Trophoblast cell (in vitro differentiated cells and primary cell): ENCODE data around the gene PADI4.

Experiments used
- DNase-seq, 2 donors: peaks; one replicate each; pipeline ENCODE4 v3.0.0-alpha.2; 2016
- H2AFZ ChIP-seq: 2 replicates; pipeline ENCODE4 v1.6.1; 2013; ENCODE audit warnings: low read length, moderate library complexity, mild to moderate bottlenecking; ENCODE audit not compliant: insufficient read depth, poor library complexity
- H2AK5ac ChIP-seq: 2 replicates; pipeline ENCODE4 v1.6.1; 2013; ENCODE audit warnings: mild to moderate bottlenecking, low read length
- H2BK120ac ChIP-seq: 2 replicates; pipeline ENCODE4 v1.6.1; 2013; ENCODE audit warnings: low read length, mild to moderate bottlenecking, moderate library complexity; ENCODE audit not compliant: insufficient read depth, poor library complexity
- H2BK12ac ChIP-seq: 2 replicates; pipeline ENCODE4 v1.6.1; 2013; ENCODE audit warnings: mild to moderate bottlenecking, low read length, moderate library complexity
- H2BK5ac ChIP-seq: 2 replicates; pipeline ENCODE4 v1.6.1; 2013; ENCODE audit warnings: low read length, low read depth, moderate library complexity, mild to moderate bottlenecking; ENCODE audit not compliant: poor library complexity
- H3K14ac ChIP-seq: 2 replicates; pipeline ENCODE4 v1.6.1; 2013; ENCODE audit warnings: mild to moderate bottlenecking, low read length
- H3K18ac ChIP-seq: 2 replicates; pipeline ENCODE4 v1.6.1; 2013; ENCODE audit warnings: mild to moderate bottlenecking, low read length
- H3K23ac ChIP-seq: 2 replicates; pipeline ENCODE4 v1.6.1; 2013; ENCODE audit warnings: low read length
- H3K27ac ChIP-seq: 2 replicates; pipeline ENCODE4 v1.5.1; 2013; ENCODE audit warnings: low read depth, mild to moderate bottlenecking, inconsistent platforms, low read length, moderate library complexity
- H3K27me3 ChIP-seq: 2 replicates; pipeline ENCODE4 v1.6.1; 2013; ENCODE audit warnings: inconsistent platforms, mild to moderate bottlenecking, low read length, moderate library complexity; ENCODE audit not compliant: insufficient read depth
- H3K36me3 ChIP-seq, 2 experiments: 1 replicate in 1 of 2; 2 replicates in 1 of 2; pipeline ENCODE4 v1.6.1; 2013; ENCODE audit warnings: low read length in 2 of 2, mild to moderate bottlenecking in 2 of 2, moderate library complexity in 1 of 2; ENCODE audit not compliant: insufficient read depth in 2 of 2, control insufficient read depth in 1 of 2
- H3K4ac ChIP-seq: 2 replicates; pipeline ENCODE4 v1.6.1; 2013; ENCODE audit warnings: low read depth, mild to moderate bottlenecking, low read length, moderate library complexity
- H3K4me1 ChIP-seq, 2 experiments: 1 replicate in 1 of 2; 2 replicates in 1 of 2; pipeline ENCODE4 v1.6.1; 2013; ENCODE audit warnings: low read length in 2 of 2, mild to moderate bottlenecking in 2 of 2, moderate library complexity in 1 of 2; ENCODE audit not compliant: insufficient read depth in 2 of 2, control insufficient read depth in 1 of 2
- H3K4me2 ChIP-seq: 2 replicates; pipeline ENCODE4 v1.6.1; 2013; ENCODE audit warnings: inconsistent platforms, mild to moderate bottlenecking, low read length, moderate library complexity
- H3K4me3 ChIP-seq: 2 replicates; pipeline ENCODE4 v1.5.1; 2013; ENCODE audit warnings: mild to moderate bottlenecking, low read depth, low read length, inconsistent platforms
- H3K79me1 ChIP-seq: one replicate; pipeline ENCODE4 v1.6.1; 2013; ENCODE audit warnings: low read length
- H3K79me2 ChIP-seq: 2 replicates; pipeline ENCODE4 v1.6.1; 2013; ENCODE audit warnings: low read length, mild to moderate bottlenecking; ENCODE audit not compliant: control insufficient read depth, insufficient read depth, poor library complexity
- H3K9ac ChIP-seq: 2 replicates; pipeline ENCODE4 v1.6.1; 2013; ENCODE audit warnings: mild to moderate bottlenecking, low read length
- H3K9me3 ChIP-seq: 2 replicates; pipeline ENCODE4 v1.6.1; 2013; ENCODE audit warnings: low read depth, mild to moderate bottlenecking, control low read depth, inconsistent platforms, low read length; ENCODE audit not compliant: insufficient read depth
- H4K12ac ChIP-seq: 2 replicates; pipeline ENCODE4 v1.6.1; 2013; ENCODE audit warnings: low read depth, mild to moderate bottlenecking, low read length, moderate library complexity
- H4K8ac ChIP-seq: 2 replicates; pipeline ENCODE4 v1.6.1; 2013; ENCODE audit warnings: low read depth, mild to moderate bottlenecking, low read length, moderate library complexity
- H4K91ac ChIP-seq: one replicate; pipeline ENCODE4 v1.6.1; 2013; ENCODE audit warnings: low read depth, mild to moderate bottlenecking, low read length, moderate library complexity
- WGBS: extraction: QIAGEN DNeasy Blood & Tissue Kit; methylation state at CpG from one replicate; pipeline ENCODE4 v1.1.7; 2013; ENCODE audit warnings: missing lambda C conversion rate; ENCODE audit not compliant: insufficient read length, insufficient coverage; ENCODE audit errors: extremely low coverage; 5-methylcytosine and 5-hydroxymethylcytosine counted together

The PADI4 gene

DNA sequence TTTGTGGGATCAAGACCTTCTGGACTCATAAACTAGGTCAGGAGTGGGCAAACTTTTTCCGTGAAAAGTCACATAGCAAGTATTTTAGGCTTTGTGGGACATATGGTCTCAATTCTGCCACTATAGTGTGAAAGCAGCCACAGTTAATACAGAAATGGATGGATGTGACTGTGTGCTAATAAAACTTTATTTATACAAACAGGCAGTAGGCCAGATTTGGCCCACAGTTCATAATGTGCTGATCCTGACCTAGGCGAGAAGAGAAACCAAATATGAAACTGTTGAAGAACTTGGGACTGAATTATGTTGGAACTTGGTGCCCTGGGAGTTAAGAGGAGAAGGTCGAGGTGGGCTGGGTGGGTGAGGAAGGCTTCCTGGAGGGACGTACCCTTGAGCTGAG, 42.0 kb upstream of the PADI4 start:
- no peak overlapping the region for H2BK5ac ChIP-seq
- H3K9me3 ChIP-seq = no peaks in the 10 kb centered on the region
- no peak overlapping the region for H4K8ac ChIP-seq
- H3K4me2 ChIP-seq = no peak overlapping the region
- no peak overlapping the region for H3K4ac ChIP-seq
- H3K27ac ChIP-seq = no peak overlapping the region
- H2AFZ ChIP-seq = no peak overlapping the region
- H3K9ac ChIP-seq = no peak overlapping the region
- H3K36me3 ChIP-seq = no peaks in the 10 kb centered on the region
- H3K4me1 ChIP-seq = peaks cover 0 to 4% of the 10 kb centered on the region in 2 experiments
- no peak overlapping the region for H4K12ac ChIP-seq
- DNase-seq = no peak
- no peaks in the 10 kb centered on the region for H3K79me2 ChIP-seq
- no peak overlapping the region for H4K91ac ChIP-seq
- H3K4me3 ChIP-seq = no peak overlapping the region
- H3K79me1 ChIP-seq = no peaks in the 10 kb centered on the region
- WGBS = no CpG with 5 or more reads among the region's 4 CpGs
- no peak overlapping the region for H3K14ac ChIP-seq
- no peak overlapping the region for H2BK120ac ChIP-seq
- no peak overlapping the region for H2BK12ac ChIP-seq
- H3K18ac ChIP-seq = no peak overlapping the region
- no peak overlapping the region for H2AK5ac ChIP-seq
- no peak overlapping the region for H3K23ac ChIP-seq
- no peaks in the 10 kb centered on the region for H3K27me3 ChIP-seq

DNA sequence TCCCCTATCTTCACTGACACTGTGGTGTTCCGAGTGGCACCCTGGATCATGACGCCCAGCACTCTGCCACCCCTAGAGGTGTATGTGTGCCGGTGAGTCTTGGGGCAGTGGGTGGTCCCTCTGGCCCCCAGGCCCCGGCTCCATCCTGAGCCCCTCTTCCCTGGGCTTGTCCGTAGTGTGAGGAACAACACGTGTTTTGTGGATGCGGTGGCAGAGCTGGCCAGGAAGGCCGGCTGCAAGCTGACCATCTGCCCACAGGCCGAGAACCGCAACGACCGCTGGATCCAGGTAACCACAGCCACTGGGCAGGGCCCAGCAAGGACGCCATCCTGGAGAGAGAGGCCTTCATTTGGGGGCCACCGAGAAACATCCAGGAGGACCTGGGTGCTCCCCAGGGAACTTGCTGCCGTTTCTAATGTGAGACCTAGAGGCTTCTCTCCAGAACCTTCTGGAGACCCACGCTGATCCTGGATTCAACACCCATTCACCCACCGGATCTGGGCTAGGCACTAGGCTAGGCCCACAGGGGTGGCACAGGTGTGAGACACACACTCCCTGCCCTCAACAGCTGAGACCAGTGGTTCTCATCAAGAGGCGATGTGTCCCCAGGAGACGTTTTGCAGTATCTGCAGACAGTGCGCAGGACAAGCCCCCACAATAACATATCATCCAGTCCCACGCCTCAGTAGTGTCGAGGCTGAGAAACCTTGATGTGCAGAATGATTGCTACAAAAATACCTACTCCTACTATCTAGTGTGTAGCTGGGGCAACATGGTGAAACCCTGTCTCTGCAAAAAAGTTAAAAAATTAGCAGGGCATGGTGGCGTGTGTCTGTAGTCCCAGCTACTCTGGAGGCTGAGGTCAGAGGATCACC, 36.9 kb upstream of the PADI4 start:
- Histone ChIP-seq H3K4me1 (no peaks in the 10 kb centered on the region), H4K12ac (no peak overlapping the region), H3K36me3 (no peaks in the 10 kb centered on the region), H3K27ac (no peak overlapping the region), H3K9ac (no peak overlapping the region), H3K4me2 (no peak overlapping the region), H4K91ac (no peak overlapping the region), H4K8ac (no peak overlapping the region), H2AFZ (no peak overlapping the region), H3K18ac (no peak overlapping the region), H3K4ac (no peak overlapping the region), H3K4me3 (no peak overlapping the region), H3K79me1 (no peaks in the 10 kb centered on the region), H3K27me3 (no peaks in the 10 kb centered on the region), H2BK12ac (no peak overlapping the region), H2BK120ac (no peak overlapping the region), H2AK5ac (no peak overlapping the region), H3K14ac (no peak overlapping the region), H3K79me2 (no peaks in the 10 kb centered on the region), H3K9me3 (no peaks in the 10 kb centered on the region), H2BK5ac (no peak overlapping the region), H3K23ac (no peak overlapping the region)
- no peak for DNase-seq
- WGBS = no CpG with 5 or more reads among the region's 23 CpGs

DNA sequence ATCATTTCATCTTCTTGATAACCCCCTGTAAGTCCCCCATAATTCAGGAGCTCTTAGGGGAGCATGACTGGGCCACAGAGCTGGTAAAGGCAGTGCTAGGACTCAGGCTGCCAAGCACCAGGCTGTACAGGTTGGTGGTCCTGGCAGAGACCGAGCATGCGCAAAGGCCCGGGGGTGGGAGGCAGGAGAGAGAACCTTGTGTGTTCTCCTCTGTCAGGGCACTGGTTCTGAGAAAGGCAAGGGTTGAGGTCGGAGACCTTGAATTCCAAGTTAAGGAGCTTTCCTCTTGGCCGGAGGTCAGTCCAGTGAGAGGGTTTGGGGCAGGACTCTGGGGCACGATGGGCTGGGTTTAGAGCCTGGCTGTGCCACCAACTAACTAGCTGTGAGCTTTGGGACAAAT, 35.9 kb upstream of the PADI4 start:
- no peak overlapping the region for H3K4me3 ChIP-seq
- no peak overlapping the region for H4K8ac ChIP-seq

DNA sequence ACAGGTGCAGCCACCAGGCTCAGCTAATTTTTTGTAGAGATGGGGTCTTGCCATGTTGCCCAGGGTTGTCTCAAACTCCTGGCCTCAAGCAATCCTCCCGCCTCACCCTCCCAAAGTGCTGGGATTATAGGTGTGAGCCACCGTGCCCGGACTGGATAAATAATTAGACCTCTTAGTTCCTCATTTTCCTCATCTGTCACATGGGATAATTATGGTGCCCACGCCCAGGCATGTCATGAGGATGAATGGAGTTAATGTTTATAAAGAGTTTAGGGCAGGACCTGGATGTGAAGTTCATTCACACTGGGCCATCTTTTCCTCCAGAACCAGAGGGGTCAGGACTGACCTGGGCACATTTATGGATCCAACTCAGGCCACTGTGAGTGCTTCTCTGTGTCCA, 35.4 kb upstream of the PADI4 start:
- no peak overlapping the region for H3K9ac ChIP-seq
- no peak overlapping the region for H2BK12ac ChIP-seq
- no CpG with 5 or more reads among the region's 4 CpGs for WGBS
- H3K4me3 ChIP-seq = peak overlapping the region; percentile 2
- no peak for DNase-seq
- H3K4ac ChIP-seq = no peak overlapping the region
- H3K27me3 ChIP-seq = no peaks in the 10 kb centered on the region
- no peaks in the 10 kb centered on the region for H3K79me2 ChIP-seq
- no peak overlapping the region for H3K27ac ChIP-seq
- no peak overlapping the region for H2AFZ ChIP-seq
- no peak overlapping the region for H3K23ac ChIP-seq
- H3K4me1 ChIP-seq = no peaks in the 10 kb centered on the region
- no peak overlapping the region for H4K8ac ChIP-seq
- H3K9me3 ChIP-seq = no peaks in the 10 kb centered on the region
- H4K12ac ChIP-seq = no peak overlapping the region
- no peaks in the 10 kb centered on the region for H3K79me1 ChIP-seq
- H2AK5ac ChIP-seq = no peak overlapping the region
- no peak overlapping the region for H2BK5ac ChIP-seq
- no peak overlapping the region for H2BK120ac ChIP-seq
- no peak overlapping the region for H3K4me2 ChIP-seq
- H3K36me3 ChIP-seq = no peaks in the 10 kb centered on the region
- H4K91ac ChIP-seq = no peak overlapping the region
- no peak overlapping the region for H3K14ac ChIP-seq
- no peak overlapping the region for H3K18ac ChIP-seq

More for the DNA sequence above, 35.9 kb upstream of the PADI4 start:
- Histone ChIP-seq H2BK120ac (no peak overlapping the region), H3K9ac (no peak overlapping the region), H3K14ac (no peak overlapping the region), H3K27ac (no peak overlapping the region), H3K36me3 (no peaks in the 10 kb centered on the region), H3K18ac (no peak overlapping the region), H3K27me3 (no peaks in the 10 kb centered on the region), H3K23ac (no peak overlapping the region), H3K4ac (no peak overlapping the region), H2BK5ac (no peak overlapping the region), H4K91ac (no peak overlapping the region), H3K4me1 (no peaks in the 10 kb centered on the region), H2AFZ (no peak overlapping the region), H3K9me3 (no peaks in the 10 kb centered on the region), H4K12ac (no peak overlapping the region), H2BK12ac (no peak overlapping the region), H2AK5ac (no peak overlapping the region), H3K4me2 (no peak overlapping the region), H3K79me1 (no peaks in the 10 kb centered on the region), H3K79me2 (no peaks in the 10 kb centered on the region)
- WGBS = no CpG with 5 or more reads among the region's 6 CpGs
- DNase-seq = no peak
